ENCODE measurements around the gene CFL1.
"Not testable (repeated sequence)": the region's sequence is repeated elsewhere in the genome, so short reads cannot be mapped to it uniquely, and the experiment has no call there.

Gene CFL1

DNA sequence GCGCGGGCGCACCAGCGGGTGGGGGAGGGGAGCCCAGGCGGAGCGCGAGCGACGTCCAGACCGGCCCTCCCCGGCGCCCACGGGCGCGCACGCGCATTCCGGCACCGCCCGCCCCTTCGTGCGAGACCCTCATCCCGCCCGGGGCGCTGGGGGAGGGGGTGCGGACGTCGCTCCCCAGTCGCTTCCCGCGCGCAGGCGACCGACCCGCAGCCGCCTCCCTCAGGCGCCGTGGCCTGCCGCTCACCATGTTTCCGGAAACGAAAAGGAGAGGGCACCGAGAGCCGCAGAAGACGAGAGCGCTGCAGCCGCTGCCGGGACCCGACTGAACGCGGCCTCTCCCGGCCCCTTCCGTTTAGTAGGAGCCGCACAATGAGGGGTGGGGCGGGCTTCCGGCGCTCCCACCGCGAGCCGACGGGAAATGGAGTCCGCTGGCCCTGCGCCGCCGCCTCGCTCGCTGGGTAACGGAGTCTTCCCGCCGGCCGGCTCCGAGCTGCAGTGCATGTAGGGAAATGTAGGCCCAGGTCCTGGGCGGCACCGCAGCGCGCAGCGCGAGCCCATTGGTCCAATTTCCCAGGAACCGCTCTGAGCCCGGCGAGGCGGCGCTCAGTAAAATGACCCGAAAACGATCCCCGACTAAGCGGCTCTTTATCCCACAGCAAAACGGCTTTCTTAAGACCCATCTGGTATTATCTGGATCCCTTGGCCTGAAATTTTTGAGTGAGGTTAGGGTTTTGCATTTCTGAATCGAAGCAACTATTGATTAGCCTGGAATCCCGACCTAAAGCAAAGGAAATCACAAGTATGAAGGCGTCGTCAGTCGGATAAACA is at the start of gene CFL1:
CFL1 (minus strand) TSS at position 328 of the 828 bp plus-strand sequence; CDS start at position 247, 81 bp downstream.
- in situ Hi-C loops (cut with HindIII; ENCODE audit: low sequenced_read_pairs) = no loop called here

- in situ Hi-C loops (cut with HindIII; ENCODE audit: low sequenced_read_pairs) = no loop called here
Observed at GRCh38 chr11:65906602-65907001, 48.6 kb upstream of the CFL1 start.

GRCh38 chr11:65903715-65904114 is 45.7 kb upstream of the CFL1 start:
- in situ Hi-C loops (cut with HindIII; ENCODE audit: low sequenced_read_pairs) = no loop called here

- in situ Hi-C loops (cut with HindIII; ENCODE audit: low sequenced_read_pairs) = no loop called here
Observed at GRCh38 chr11:65903068-65903481, 45.1 kb upstream of the CFL1 start.

- in situ Hi-C loops (cut with HindIII; ENCODE audit: low sequenced_read_pairs) = no loop called here
Observed at GRCh38 chr11:65900899-65901180, 42.9 kb upstream of the CFL1 start.

DNA sequence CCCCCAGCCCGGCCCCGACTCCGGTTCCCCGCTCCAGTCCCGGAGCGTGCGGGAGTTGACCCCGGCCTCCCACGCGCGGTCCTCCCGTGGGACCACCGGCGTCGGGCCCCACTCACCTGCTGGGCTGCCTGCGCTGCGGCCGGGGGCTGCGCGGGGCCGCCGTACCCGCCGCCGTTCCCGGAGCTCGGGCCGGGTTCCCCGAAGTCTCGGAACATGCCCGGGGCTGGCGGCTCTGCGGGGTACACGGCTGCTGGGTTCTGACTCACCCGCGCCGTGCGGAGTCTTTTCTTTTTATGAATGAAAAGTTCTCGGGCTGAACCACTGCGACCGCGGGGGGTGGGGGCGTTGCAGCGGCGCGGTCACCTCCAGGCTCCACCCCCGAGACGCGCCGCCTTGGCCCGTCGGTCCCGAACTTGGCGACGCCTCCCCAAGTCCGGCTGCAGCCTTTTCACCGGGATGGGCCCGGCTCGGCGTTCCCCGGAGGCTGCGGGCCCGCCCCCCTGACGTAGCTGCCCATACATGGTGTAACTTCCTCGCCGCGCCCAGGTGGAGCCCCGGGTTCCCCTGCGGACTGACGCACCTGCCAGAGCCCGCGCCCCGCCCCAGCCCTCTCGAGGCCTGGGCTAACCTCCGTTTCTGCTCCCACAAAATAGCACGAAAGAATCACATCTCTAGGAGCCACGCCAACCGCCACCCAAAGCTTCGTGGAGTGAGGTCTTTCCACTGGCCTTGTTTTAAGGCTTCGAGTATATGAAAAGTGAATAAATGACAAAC is 42.3 kb upstream of the CFL1 start, which contains the start of gene FOSL1:
FOSL1 (minus strand) TSS at position 264 of the 774 bp plus-strand sequence; CDS start at position 215, 49 bp downstream.
- in situ Hi-C loops (cut with HindIII; ENCODE audit: low sequenced_read_pairs) = no loop called here

DNA sequence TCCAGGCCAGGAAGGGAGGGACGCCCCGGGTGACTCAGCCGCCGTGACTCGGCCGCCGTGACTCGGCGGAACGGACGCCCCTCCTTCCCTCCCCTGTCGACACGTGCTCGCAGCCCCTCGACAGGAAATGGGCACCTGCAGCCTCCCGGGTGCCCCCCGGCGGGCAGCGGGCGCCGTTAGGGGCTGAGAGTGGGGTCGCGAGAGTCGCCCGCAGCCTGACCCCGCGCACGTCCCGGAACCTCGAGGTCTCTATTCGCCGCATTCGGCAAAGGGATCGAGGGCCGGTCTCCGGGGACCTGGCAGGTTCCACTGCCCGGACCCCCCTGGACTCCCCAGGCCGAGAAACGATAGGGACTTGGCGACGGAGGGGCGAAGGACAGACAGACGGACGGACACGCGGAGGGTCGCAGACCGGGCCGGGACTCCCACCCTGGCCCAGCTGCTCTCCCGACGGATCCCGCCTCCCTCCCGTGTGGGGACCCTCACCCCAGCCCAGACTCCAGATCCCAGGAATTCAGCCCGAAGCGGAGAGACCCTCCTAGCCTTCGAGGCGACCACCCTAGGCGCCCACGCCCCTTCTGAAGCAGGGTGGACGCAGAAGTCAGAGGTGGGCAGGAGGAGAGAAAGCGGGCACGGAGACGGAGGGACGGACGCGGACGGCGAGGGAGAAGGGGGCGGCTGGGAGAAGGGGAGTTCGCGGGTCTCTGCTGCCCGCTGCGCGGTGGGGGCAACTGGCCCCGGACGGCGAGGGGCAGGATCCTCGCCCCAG is 41.6 kb upstream of the CFL1 start:
- in situ Hi-C loops (cut with HindIII; ENCODE audit: low sequenced_read_pairs) = no loop called here

- in situ Hi-C loops (cut with HindIII; ENCODE audit: low sequenced_read_pairs) = no loop called here
Observed at GRCh38 chr11:65898656-65899355, 40.8 kb upstream of the CFL1 start.

DNA sequence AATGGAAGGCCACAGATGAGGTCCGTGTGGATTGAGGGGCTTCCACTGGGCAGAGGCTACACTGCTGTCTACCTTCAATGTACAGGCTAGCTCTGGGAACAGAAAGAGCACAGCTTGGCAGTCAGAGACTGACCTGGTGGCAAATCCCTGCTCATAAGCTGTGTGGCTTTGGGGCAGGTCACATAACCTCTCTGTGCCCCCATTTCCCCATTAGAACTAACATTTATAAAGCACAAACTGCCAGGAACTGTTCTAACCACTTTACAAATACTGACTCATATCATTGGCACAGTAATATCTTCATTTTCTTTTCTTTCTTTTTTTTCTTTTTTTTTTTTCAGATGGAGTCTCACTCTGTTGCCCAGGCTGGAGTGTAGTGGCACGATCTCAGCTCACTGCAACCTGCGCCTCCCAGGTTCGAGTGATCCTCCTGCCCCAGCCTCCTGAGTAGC is 39.1 kb upstream of the CFL1 start:
- in situ Hi-C loops (cut with HindIII; ENCODE audit: low sequenced_read_pairs) = no loop called here

GRCh38 chr11:65896034-65896999 is 38.3 kb upstream of the CFL1 start:
- in situ Hi-C loops (cut with HindIII; ENCODE audit: low sequenced_read_pairs) = no loop called here

- in situ Hi-C loops (cut with HindIII; ENCODE audit: low sequenced_read_pairs) = no loop called here
Observed at GRCh38 chr11:65895482-65895981, 37.6 kb upstream of the CFL1 start.

GRCh38 chr11:65894034-65894591 is 36.1 kb upstream of the CFL1 start:
- in situ Hi-C loops (cut with HindIII; ENCODE audit: low sequenced_read_pairs) = no loop called here

DNA sequence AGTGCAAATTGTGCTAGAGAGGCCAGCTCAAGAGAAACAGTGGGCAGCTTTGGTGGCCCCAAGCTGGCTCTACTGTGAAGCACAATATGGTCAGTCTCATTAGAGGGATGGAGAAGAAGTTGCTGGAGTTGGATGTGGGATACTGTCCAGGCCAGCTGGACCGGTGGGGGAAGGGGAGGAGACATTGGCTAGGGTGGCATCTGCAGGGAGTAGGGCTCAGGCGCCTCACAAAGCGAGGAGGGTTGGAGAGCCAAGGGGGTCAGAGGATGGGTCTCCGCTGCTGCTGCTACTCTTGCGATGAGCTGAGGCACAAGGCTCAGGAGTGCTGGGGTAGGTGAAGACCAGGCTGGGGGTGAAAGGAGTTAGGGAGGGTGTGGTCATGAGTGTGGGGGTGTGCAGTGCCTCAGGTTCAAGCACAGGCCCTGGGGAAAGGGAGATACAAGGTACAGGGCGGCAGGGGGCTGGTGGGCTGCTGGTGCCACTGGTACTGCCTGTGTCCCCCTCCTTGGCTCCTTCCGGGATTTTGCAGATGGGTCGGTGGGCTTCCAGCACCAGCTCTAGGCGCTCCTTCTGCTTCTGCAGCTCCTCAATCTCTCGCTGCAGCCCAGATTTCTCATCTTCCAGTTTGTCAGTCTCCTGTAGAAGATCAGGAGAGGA is 34.8 kb upstream of the CFL1 start:
- in situ Hi-C loops (cut with HindIII; ENCODE audit: low sequenced_read_pairs) = no loop called here

DNA sequence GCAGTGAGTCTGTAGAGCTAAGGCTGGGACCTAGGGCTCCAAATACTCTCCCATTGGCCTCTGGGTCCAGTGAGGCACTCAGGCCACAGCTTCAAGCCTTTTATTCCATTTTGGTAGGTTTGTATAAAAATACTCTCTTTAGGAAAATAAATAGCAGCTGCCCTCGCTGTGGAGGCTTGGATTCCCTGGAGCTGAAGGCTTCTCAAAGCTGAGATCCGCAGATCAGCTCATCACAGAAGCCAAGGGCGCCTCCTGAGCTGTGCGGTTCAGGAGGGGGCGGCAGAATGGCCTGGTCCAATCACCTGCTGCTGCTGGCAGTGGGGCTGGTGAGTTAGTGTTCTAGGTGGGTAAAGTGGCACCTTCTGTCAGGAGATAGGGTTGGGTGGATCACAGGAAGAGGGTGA is 34.2 kb upstream of the CFL1 start:
- in situ Hi-C loops (cut with HindIII; ENCODE audit: low sequenced_read_pairs) = not testable (repeated sequence)

DNA sequence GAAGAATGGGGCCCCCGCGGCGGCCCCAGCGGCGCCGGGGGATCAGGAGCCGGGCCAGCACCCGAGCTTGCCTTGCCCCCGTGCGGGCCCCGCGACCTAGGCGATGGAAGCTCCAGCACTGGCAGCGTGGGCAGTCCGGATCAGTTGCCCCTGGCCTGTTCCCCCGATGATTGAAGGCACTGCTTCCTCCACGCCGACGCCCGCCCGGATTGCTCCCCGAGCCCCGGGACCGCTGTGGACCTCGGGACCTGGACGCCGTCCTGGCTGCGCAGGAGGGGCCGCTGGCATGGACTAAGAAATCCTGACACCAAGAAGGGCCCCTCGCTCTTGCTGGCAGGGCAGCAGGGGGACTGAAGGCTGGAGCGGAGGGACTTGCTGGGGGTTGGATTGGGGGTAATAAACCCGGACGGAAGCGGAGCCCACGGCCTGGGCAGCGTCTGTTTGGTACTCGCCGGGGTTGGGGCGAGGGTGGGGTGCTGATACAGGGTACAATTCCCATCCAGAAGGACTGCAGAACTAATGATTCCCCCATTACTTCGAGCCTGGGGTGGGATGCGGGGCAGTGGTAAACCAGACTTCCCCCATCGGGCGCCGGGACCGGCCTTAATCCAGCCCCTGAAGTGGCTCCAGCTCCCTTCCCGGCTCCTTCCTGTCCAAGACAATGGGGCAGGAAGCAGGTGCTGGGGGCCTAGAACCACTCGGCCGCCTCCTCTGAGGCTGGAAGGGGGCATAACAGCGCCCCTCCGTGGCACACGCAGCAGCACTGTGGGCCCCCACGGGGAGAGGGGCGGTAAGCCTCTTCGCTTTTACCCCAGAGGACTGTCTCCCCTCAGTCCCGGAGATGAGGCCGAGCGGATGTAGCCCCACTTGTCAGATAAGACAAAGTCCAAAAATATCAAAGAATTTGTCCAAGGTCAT is 33.5 kb upstream of the CFL1 start:
- in situ Hi-C loops (cut with HindIII; ENCODE audit: low sequenced_read_pairs) = no loop called here

DNA sequence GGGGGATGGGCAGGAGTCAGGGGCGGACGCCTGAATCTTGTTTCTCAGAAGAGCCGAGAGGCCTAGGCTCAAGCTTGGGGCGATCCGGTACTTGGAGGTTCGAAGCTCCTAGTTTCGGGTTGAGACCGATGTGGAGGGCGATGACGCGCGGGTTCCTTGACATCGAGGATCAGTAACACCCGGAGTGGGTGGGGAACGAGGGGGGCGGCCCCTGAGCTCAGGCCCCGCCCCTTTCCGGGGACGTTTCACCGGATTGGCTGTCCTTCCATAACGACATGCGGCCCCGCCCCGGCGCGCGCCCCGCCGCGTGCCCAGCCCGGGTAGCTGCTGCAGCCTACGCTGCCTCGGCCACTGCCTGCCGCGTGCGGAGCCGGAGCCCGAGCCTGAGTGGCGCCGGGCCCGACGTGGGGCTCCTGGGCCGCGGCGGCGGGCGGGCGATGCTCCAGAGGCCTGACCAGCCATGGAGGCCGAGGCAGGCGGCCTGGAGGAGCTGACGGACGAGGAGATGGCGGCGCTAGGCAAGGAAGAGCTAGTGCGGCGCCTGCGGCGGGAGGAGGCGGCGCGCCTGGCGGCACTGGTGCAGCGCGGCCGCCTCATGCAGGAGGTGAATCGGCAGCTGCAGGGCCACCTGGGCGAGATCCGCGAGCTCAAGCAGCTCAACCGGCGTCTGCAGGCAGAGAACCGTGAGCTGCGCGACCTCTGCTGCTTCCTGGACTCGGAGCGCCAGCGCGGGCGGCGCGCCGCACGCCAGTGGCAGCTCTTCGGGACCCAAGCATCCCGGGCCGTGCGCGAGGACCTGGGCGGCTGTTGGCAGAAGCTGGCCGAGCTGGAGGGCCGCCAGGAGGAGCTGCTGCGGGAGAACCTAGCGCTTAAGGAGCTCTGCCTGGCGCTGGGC is 32.6 kb upstream of the CFL1 start, which contains the start of gene CCDC85B:
CCDC85B (plus strand) TSS at position 350 of the 895 bp plus-strand sequence; CDS start at position 461, 111 bp downstream.
- in situ Hi-C loops (cut with HindIII; ENCODE audit: low sequenced_read_pairs) = no loop called here
